ELR (cell line): ENCODE measurements around the gene SPPL3.

ENCODE experiments used
- DNase-seq: peaks from one replicate; pipeline ENCODE4 v3.0.0-alpha.2; 2015; ENCODE audit warnings: low read depth

SPPL3 gene

GRCh38 chr12:120775862-120776552 lies 128.2 kb downstream of the SPPL3 start:
- DNase-seq = no peak

GRCh38 chr12:120774169-120774916 lies 129.8 kb downstream of the SPPL3 start:
- DNase-seq = no peak

- no peak for DNase-seq
Measured at GRCh38 chr12:120771097-120771496, 133.1 kb downstream of the SPPL3 start.

- no peak for DNase-seq
Measured at GRCh38 chr12:120767071-120768024, 136.8 kb downstream of the SPPL3 start.

DNA sequence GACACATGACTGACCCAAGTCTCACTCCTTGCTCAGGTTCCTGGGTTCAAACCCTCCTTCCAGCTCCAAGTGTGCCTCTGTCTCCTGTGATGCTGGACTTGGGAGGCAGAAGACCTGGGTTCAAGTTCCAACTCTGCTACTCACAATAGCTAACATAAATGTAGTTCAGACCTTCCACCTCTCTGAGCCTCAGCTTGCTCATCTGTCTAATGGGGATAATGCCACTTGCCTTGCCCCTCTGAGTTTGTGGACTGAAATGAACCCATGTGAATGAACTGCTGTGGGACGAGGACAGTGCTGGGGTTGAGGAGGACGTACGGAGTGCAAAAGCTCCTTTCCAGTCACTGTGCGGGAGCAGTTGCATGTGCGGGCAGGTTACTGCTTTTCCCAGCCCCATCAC lies 137.6 kb downstream of the SPPL3 start:
- DNase-seq = no peak

GRCh38 chr12:120764816-120765215 lies 139.3 kb downstream of the SPPL3 start:
- DNase-seq = no peak

- no peak for DNase-seq
Measured at GRCh38 chr12:120763250-120763649, 140.9 kb downstream of the SPPL3 start.

GRCh38 chr12:120762086-120762485 lies 142.1 kb downstream of the SPPL3 start:
- no peak for DNase-seq

- no peak for DNase-seq
Measured at GRCh38 chr12:120761519-120761934, 142.6 kb downstream of the SPPL3 start.

- no peak for DNase-seq
Measured at GRCh38 chr12:120760349-120761254, 143.6 kb downstream of the SPPL3 start.

DNA sequence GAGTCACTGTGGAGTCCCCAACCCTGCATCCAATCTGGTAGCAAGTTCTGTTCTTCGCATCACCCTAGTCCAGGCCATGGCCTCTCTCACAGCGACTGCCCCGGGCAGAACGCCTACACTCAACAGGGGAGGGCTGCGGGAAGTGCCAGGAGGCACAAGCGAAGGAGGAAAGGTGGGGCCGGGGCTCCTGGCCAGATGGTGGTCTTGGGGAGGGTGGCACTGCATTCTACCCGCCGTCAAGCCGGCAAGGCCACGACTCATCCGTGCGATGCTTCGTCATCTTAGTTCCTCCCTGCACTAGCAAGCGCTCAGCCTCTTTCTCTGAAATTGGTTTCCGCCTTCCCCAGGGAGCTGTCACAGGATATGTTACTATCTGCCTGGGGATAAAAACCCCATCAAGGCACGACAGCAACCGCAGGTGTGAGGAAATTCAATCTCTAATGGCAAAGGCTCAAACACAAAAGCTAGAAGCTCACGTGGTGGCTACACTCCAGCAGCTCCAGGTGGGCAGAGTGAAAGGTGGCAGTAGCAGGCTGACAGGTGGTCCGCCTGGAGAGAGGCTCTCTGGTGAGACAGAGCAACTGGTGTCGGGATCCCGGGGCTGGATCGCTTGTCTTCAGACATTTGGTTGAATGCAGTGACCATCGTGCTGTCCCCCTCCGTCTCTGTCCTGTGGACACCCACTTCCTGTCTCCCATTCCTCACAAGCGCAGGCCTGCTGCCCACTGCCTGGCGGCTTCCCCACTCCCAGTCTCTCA lies 144.4 kb downstream of the SPPL3 start:
- no peak for DNase-seq

- no peak for DNase-seq
Measured at GRCh38 chr12:120758798-120759590, 145.2 kb downstream of the SPPL3 start.

GRCh38 chr12:120757949-120758348 lies 146.2 kb downstream of the SPPL3 start:
- DNase-seq = no peak

DNA sequence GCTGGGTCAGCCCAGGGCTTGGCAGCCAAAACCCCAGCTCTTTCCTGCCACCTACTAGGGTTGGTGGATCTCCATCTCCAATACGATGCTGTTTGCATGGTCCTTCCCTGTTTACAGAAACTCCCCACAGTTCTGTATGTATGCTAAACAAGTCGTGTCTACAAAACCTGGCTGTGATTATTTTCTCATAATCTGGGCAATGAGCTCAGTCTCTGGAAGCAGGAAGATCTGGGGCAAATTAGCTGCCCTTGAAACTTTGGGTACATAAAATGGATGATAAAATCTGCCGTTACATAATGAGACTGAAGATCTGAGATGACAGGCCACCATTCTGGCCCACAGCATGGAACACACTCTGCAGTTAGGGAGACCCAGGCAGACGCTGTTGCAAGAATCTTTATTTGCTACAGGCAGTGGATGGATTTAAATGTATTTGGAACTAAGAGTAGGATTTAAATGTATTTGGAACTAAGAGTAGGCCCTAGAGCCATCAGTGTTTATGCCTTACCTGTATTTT lies 146.9 kb downstream of the SPPL3 start:
- no peak for DNase-seq

DNA sequence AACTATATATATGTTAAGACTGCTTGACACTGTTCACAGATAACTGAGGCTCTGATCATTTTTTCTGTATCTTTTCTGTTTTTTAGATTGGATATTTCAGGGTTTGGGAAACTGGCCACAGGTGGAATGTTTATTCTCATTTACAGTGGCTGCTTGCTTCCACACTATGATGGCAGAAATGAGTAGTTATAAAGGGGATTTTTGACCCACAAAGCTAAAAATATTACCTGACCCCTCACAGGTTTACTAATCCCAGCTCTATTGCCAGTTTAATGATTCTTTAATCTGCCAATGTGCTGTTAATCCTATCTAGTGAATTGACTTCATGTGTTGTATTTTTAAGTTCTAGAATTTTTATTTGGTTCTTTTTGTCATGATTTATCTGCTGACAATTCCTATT lies 148.9 kb downstream of the SPPL3 start:
- DNase-seq = no peak

DNA sequence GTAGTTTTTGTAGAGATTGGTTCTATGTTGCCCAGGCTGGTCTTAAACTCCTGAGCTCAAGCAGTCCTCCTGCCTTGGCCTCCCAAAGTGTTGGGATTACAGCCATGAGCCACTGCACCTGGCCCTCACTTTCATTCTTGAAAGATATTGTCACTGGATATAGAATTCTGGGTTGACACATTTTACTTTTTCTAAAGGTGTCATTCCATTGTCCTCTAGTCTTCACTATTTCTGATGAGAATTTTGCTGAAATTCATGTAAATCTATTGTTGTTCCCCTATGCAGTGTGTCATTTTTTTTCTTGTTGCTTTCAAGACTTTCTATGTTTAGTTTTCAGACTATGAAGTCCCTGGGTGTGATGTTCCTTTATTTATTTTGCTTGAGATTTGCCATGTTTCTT lies 149.4 kb downstream of the SPPL3 start:
- no peak for DNase-seq

DNA sequence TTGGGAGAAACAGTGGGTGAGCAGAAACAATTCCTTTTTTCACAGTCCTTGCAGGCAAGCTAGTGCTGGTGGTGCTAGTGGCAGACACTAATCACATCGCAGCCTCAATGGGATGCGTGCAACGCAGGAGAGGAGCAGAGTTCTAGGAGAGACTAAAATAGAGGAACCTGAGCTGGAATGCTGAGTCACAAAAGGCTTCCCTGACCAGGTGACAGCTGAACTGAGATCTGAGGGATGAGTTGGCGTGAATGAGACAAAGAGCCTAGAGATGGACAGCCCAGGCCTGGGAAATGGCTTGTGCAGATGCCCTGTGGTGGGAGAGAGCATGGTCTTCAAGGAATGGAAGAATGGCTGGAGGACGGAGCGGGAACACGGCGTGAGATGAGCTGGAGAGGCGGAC lies 152.8 kb downstream of the SPPL3 start:
- no peak for DNase-seq

- no peak for DNase-seq
Measured at GRCh38 chr12:120750806-120751205, 153.4 kb downstream of the SPPL3 start.

DNA sequence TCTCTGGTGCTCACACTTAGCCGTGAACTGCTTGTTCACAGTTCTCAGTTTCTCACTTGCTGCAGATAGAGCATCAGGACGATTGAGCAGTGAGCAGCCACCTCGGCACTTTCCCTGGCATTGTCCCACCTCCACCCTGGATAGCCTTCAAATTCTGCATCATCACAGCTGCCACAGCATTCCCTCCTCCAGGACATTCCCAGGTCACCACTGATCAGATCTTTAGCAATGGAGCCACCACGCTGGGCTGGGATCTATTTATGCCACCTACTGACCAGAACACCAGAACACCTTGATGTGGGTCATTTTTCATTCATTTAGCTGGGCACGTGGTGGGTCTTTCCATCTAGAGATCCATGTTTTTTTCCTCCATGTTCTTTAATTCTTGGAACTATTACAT lies 154.9 kb downstream of the SPPL3 start:
- DNase-seq = no peak

- DNase-seq = no peak
Measured at GRCh38 chr12:120748242-120748641, 155.9 kb downstream of the SPPL3 start.
